OCI-LY7 (cell line): ENCODE results near the gene DGAT2. TPM values are rescaled to one million over a fixed set of nuclear protein-coding genes. Genes with fewer than 3 reads are reported as not detected.

Experiments used
- BruUV-seq: library from RNA; stranded (reverse); fragments of 400-500 nt; replicated peaks from 2 replicates; lab custom pipeline; 2021; lab: Mats Ljungman, UMichigan
- CTCF ChIA-PET: fragments of 300-600 bp; sonication (Branson Sonifier 250); formaldehyde crosslinking; loops from one replicate; lab custom pipeline; 2022; ENCODE audit warnings: antibody characterized with exemption; ENCODE audit not compliant: unreplicated experiment; lab: Charles Lee
- POLR2A ChIA-PET: fragments of 300-600 bp; sonication (Branson Sonifier 250); formaldehyde crosslinking; loops from one replicate; lab custom pipeline; 2022; ENCODE audit warnings: antibody characterized with exemption; lab: Charles Lee
- DNase-seq: peaks from one replicate; pipeline ENCODE4 v3.0.0-alpha.2; 2015; ENCODE audit warnings: low spot score
- H2AFZ ChIP-seq: fragments of 200-600 bp; sonication (generic), shearing (Covaris generic); 2 replicates; pipeline ENCODE4 v1.6.1; 2014; ENCODE audit warnings: mild to moderate bottlenecking, antibody characterized with exemption, low read length, moderate library complexity
- H3K27ac ChIP-seq: fragments of 200-600 bp; sonication (generic); 2 replicates; pipeline ENCODE4 v1.5.1; 2014; ENCODE audit warnings: mixed run types, low read depth, mild to moderate bottlenecking, moderate library complexity, low read length, inconsistent platforms; ENCODE audit not compliant: poor library complexity, severe bottlenecking
- H3K36me3 ChIP-seq: fragments of 200-600 bp; sonication (generic); 2 replicates; pipeline ENCODE4 v1.6.1; 2014; ENCODE audit warnings: mild to moderate bottlenecking, antibody characterized with exemption, low read length, moderate library complexity, mixed read lengths; ENCODE audit not compliant: insufficient read depth
- H3K4me1 ChIP-seq: fragments of 200-600 bp; sonication (generic); 2 replicates; pipeline ENCODE4 v1.5.1; 2014; ENCODE audit warnings: mild to moderate bottlenecking, low read length; ENCODE audit not compliant: insufficient read depth, poor library complexity, severe bottlenecking
- H3K4me2 ChIP-seq: fragments of 200-600 bp; sonication (generic); 2 replicates; pipeline ENCODE4 v1.6.1; 2014; ENCODE audit warnings: mild to moderate bottlenecking, low read length
- H3K4me3 ChIP-seq: fragments of 200-600 bp; sonication (generic); 2 replicates; pipeline ENCODE4 v1.5.1; 2014; ENCODE audit warnings: mild to moderate bottlenecking, low read depth, low read length; ENCODE audit not compliant: poor library complexity, severe bottlenecking
- H3K79me2 ChIP-seq: fragments of 200-600 bp; sonication (generic); 2 replicates; pipeline ENCODE4 v1.6.1; 2016; ENCODE audit warnings: low read depth, mild to moderate bottlenecking, low read length, moderate library complexity, mixed read lengths; ENCODE audit not compliant: insufficient read depth
- H3K9me2 ChIP-seq: fragments of 200-600 bp; sonication (generic); 2 replicates; pipeline ENCODE4 v1.6.1; 2016; ENCODE audit warnings: mild to moderate bottlenecking, low read length, mixed read lengths; ENCODE audit not compliant: insufficient read depth
- H3K9me3 ChIP-seq: fragments of 200-600 bp; sonication (generic); 2 replicates; pipeline ENCODE4 v1.6.1; 2014; ENCODE audit warnings: mild to moderate bottlenecking, mixed run types, low read length, mixed read lengths
- H4K20me1 ChIP-seq: fragments of 200-600 bp; sonication (generic); 2 replicates; pipeline ENCODE4 v1.6.1; 2014; ENCODE audit warnings: mild to moderate bottlenecking, antibody characterized with exemption, low read length, moderate library complexity, mixed read lengths; ENCODE audit not compliant: insufficient read depth
- EZH2phosphoT487 ChIP-seq: fragments of 200-600 bp; sonication (generic); IDR thresholded peaks from 2 replicates; pipeline ENCODE4 v1.6.1; 2018; ENCODE audit warnings: low read depth, borderline replicate concordance, mild to moderate bottlenecking, mixed run types, antibody characterized with exemption, low read length, moderate library complexity, mixed read lengths
- intact Hi-C: fragments of 100-400 bp; cut with micrococcal nuclease; formaldehyde crosslinking; loops from one replicate; pipeline ENCODE4 v1.10.0; 2022; ENCODE audit not compliant: unreplicated experiment
- total RNA-seq, 2 experiments: library from RNA; depleted of rRNA in 1 of 2; stranded (reverse); fragments of >200 nt in 1 of 2; shearing (Covaris generic) in 1 of 2; gene quantifications; 2 replicates each; pipeline ENCODE4 v1.2.3, GENCODE V29; 2014 to 2022
- TF ChIP-seq, protein P1 (sequence below): fragments of 200-600 bp; sonication (generic); conservative IDR thresholded peaks from 2 replicates; pipeline ENCODE4 v1.5.1; 2014; ENCODE audit warnings: mild to moderate bottlenecking, antibody characterized with exemption, low read length, moderate library complexity, mixed read lengths

The DGAT2 gene
- total RNA-seq, 2 experiments from 2014 or later, result 5.6 to 6.5 TPM

DNA sequence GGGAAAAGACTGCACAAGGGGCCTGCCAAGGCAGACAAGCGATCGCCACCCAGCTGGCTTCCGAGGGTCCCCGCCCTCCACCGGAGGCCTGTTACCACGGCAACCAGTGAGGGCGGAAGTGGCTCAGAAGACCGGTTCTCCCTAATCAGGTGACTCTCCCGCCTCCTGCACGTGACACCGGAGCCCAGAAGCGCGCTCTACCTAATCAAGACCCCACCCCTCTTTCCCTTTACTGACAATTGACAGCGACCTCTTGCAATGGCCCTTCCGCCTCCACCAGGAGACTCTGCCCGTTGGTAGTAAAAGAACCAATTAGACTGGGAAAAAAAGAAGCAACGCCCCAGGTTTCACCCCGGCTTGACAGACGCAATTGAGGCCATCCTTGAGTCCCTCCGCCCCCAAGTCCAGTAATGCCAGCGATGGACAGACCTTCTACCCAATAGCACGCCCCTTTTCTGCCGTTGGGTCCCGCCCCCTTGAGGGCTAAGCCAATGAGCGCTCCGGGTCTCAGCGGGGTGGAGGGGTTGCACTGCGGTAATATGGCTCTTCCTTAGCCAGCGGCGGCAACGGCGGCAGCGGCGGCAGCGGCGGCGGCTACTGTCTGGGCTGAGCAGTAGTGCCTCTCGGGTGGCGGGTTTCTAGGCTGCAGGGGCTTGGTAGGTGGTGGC, 46.2 kb downstream of the DGAT2 start, which contains the start of gene UVRAG:
TSS of gene UVRAG (plus strand) at position 534 of the 668 bp plus-strand sequence. CDS start 198 bp downstream, outside the sequence.
- peaks cover 61% of the 10 kb centered on the region for H3K4me1 ChIP-seq
- H3K4me2 ChIP-seq, result peak within 1 kb of the TSS; percentile 81
- intact Hi-C loops, result loop anchor here (1.0 kb wide), 1 partner anchor 42 kb away; no protein-coding TSS in a partner anchor
- POLR2A ChIA-PET, result interaction anchor here (0.5 to 1.6 kb wide), 7 partner anchors 10 to 80 kb away, joined by 3 to 18 read pairs (median 4); no protein-coding TSS in a partner anchor
- peak; percentile 99 for DNase-seq
- BruUV-seq, result no TSS peak
- peaks cover 5% of the 10 kb centered on the region for H3K36me3 ChIP-seq
- CTCF ChIA-PET, result no interaction called here
- no peak for TF ChIP-seq EZH2phosphoT487
- TF ChIP-seq, protein P1, sequence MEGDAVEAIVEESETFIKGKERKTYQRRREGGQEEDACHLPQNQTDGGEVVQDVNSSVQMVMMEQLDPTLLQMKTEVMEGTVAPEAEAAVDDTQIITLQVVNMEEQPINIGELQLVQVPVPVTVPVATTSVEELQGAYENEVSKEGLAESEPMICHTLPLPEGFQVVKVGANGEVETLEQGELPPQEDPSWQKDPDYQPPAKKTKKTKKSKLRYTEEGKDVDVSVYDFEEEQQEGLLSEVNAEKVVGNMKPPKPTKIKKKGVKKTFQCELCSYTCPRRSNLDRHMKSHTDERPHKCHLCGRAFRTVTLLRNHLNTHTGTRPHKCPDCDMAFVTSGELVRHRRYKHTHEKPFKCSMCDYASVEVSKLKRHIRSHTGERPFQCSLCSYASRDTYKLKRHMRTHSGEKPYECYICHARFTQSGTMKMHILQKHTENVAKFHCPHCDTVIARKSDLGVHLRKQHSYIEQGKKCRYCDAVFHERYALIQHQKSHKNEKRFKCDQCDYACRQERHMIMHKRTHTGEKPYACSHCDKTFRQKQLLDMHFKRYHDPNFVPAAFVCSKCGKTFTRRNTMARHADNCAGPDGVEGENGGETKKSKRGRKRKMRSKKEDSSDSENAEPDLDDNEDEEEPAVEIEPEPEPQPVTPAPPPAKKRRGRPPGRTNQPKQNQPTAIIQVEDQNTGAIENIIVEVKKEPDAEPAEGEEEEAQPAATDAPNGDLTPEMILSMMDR, result 0 out of 2 replicates have a peak, but pooled peaks have one; percentile 10
- H3K4me3 ChIP-seq, result peak within 1 kb of the TSS; percentile 92
- H3K9me3 ChIP-seq, result no peaks in the 10 kb centered on the region
- no peaks in the 10 kb centered on the region for H4K20me1 ChIP-seq
- H3K79me2 ChIP-seq, result peaks cover 44% of the 10 kb centered on the region
- H3K27ac ChIP-seq, result peak within 1 kb of the TSS; percentile 82
- no peaks in the 10 kb centered on the region for H3K9me2 ChIP-seq
- H2AFZ ChIP-seq, result peak within 1 kb of the TSS; percentile 86

DNA sequence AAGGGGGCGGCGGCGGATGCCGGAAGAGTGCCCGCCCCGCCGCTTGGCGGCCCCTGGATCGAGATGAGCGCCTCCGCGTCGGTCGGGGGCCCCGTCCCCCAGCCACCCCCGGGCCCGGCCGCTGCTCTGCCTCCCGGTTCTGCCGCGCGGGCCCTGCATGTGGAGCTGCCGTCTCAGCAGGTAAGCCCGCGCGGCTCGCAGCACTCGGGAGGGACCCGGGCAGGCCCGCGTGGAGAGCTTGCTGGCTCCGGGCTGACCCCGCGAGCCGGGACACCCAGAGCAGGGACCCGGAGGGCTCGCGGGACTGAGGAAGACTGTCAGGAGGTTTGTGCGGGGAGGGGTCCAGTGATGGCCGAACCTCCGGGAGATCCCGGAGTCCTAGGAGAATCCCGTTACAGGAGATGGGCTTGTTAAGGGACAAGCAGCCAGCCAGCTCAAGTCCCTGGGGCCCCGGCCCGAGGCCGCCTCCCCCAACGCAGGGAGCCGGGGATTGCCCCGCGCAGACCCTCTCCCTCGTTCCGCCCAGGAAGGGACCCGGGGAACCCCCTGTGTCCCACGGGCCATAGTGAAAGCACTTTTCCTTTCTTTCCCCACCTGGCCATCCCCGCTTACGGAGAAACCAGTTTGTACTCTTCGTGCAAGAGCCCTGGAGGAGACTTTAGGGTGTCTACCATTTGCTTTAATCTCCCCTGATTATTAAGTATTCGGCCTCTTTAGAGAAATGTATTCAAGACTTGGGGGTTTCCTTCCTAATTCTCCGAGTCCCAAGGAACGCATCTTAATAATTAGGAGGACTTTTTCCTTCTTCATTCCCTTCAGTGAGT, 47.0 kb downstream of the DGAT2 start:
- peak; percentile 44 for DNase-seq
- H3K4me1 ChIP-seq, result peaks cover 62% of the 10 kb centered on the region
- peak overlapping the region; percentile 92 for H3K4me3 ChIP-seq
- peaks cover 11% of the 10 kb centered on the region for H3K36me3 ChIP-seq
- H2AFZ ChIP-seq, result peak overlapping the region; percentile 14; the same call in 1 of the 2 replicates
- ChIA-PET POLR2A (interaction anchor here (0.6 to 1.0 kb wide), 2 partner anchors 9 to 32 kb away, joined by 3 to 10 read pairs; no protein-coding TSS in a partner anchor), CTCF (no interaction called here)
- TF ChIP-seq, protein P1, result 0 out of 2 replicates have a peak, but pooled peaks have one; percentile 9
- no peak for TF ChIP-seq EZH2phosphoT487
- peaks cover 52% of the 10 kb centered on the region for H3K79me2 ChIP-seq
- no TSS peak for BruUV-seq
- intact Hi-C loops, result loop anchor here (2.0 kb wide), 1 partner anchor 51 kb away; no protein-coding TSS in a partner anchor
- H3K27ac ChIP-seq, result peak overlapping the region; percentile 82
- peak overlapping the region; percentile 81 for H3K4me2 ChIP-seq
- no peaks in the 10 kb centered on the region for H3K9me3 ChIP-seq
- no peaks in the 10 kb centered on the region for H3K9me2 ChIP-seq
- no peaks in the 10 kb centered on the region for H4K20me1 ChIP-seq
